Natural killer cell (primary cell): ENCODE data around the gene STXBP6. TPM values are rescaled to one million over a fixed set of nuclear protein-coding genes. Genes with fewer than 3 reads are reported as not detected.

Experiments used
- ATAC-seq, 3 donors: fragments of 150-1000 bp in 2 of 3; fragments of 200-7000 bp in 1 of 3; cut with Tn5 transposase; 1 replicate in 1 of 3; 2 replicates in 2 of 3; pipeline ENCODE4 v1.10.0; 2021; ENCODE audit warnings: mild to moderate bottlenecking in 2 of 3, moderate library complexity in 2 of 3
- DNase-seq, 2 donors: peaks; one replicate each; pipeline versions ENCODE4 v3.0.0 to v3.0.0-alpha.2; 2013 to 2021; ENCODE audit warnings: mixed read lengths in 1 of 2
- H3K27ac ChIP-seq: one replicate; pipeline ENCODE4 v1.5.1; 2013; ENCODE audit warnings: mild to moderate bottlenecking, low read length
- H3K27me3 ChIP-seq: one replicate; pipeline ENCODE4 v1.6.1; 2013; ENCODE audit warnings: low read length; ENCODE audit not compliant: control insufficient read depth, insufficient read depth
- H3K36me3 ChIP-seq: one replicate; pipeline ENCODE4 v1.6.1; 2013; ENCODE audit warnings: low read length; ENCODE audit not compliant: control insufficient read depth, insufficient read depth
- H3K4me1 ChIP-seq: one replicate; pipeline ENCODE4 v1.6.1; 2013; ENCODE audit warnings: low read length; ENCODE audit not compliant: control insufficient read depth, insufficient read depth
- H3K4me3 ChIP-seq: one replicate; pipeline ENCODE4 v1.5.1; 2013; ENCODE audit warnings: low read length
- H3K9me3 ChIP-seq: one replicate; pipeline ENCODE4 v1.6.1; 2013; ENCODE audit warnings: low read length; ENCODE audit not compliant: control insufficient read depth, insufficient read depth
- H3K27ac Mint-ChIP-seq, 2 donors: one replicate each; pipeline ENCODE4 v1.8.0; 2022; ENCODE audit warnings: mild to moderate bottlenecking in 2 of 2, mixed read lengths in 2 of 2, moderate library complexity in 1 of 2
- H3K27me3 Mint-ChIP-seq, 2 donors: one replicate each; pipeline ENCODE4 v1.8.0; 2022; ENCODE audit warnings: low read depth in 2 of 2, mixed read lengths in 2 of 2
- H3K36me3 Mint-ChIP-seq: one replicate; pipeline ENCODE4 v1.8.0; 2022; ENCODE audit warnings: mixed read lengths
- H3K4me1 Mint-ChIP-seq, 2 donors: one replicate each; pipeline ENCODE4 v1.8.0; 2022; ENCODE audit warnings: mixed read lengths in 2 of 2
- H3K4me3 Mint-ChIP-seq: one replicate; pipeline ENCODE4 v1.8.0; 2022; ENCODE audit warnings: mild to moderate bottlenecking, moderate library complexity, mixed read lengths
- H3K9me3 Mint-ChIP-seq, 2 donors: one replicate each; pipeline ENCODE4 v1.8.0; 2022; ENCODE audit warnings: mixed read lengths in 2 of 2
- WGBS: methylation state at CpG from one replicate; pipeline ENCODE4 v1.1.7; 2013; ENCODE audit warnings: missing lambda C conversion rate; ENCODE audit not compliant: insufficient coverage; 5-methylcytosine and 5-hydroxymethylcytosine counted together
- intact Hi-C: fragments of 100-400 bp; cut with micrococcal nuclease; formaldehyde crosslinking; loops from one replicate; pipeline ENCODE4 v1.14.2; 2022
- total RNA-seq, 4 donors: library from RNA; stranded (reverse); fragments of 120-200 nt in 1 of 4; gene quantifications; one replicate each; pipeline versions ENCODE4 v1.2.3 to v1.2.4, GENCODE V29; 2013 to 2022
- TF ChIP-seq, protein P1 (sequence below): fragments of 200-600 bp; IDR thresholded peaks from one replicate; pipeline ENCODE4 v1.8.0; 2022; ENCODE audit warnings: antibody characterized with exemption

STXBP6 gene
- total RNA-seq, 3 donors from 2014 or later (not counting 1 experiment from before 2014, with no cell fraction given): 0.20 TPM; not detected in 2

- Histone ChIP-seq H3K27ac (no peak overlapping the region), H3K27me3 (peaks cover 2% of the 10 kb centered on the region), H3K4me3 (no peak overlapping the region), H3K4me1 (no peaks in the 10 kb centered on the region), H3K9me3 (no peaks in the 10 kb centered on the region), H3K36me3 (no peaks in the 10 kb centered on the region)
- Mint-ChIP-seq H3K9me3 (no peaks in the 10 kb centered on the region), H3K4me3 (no peak overlapping the region), H3K27me3 (peaks cover 14 to 34% of the 10 kb centered on the region in 2 donors), H3K4me1 (no peaks in the 10 kb centered on the region), H3K27ac (no peak overlapping the region), H3K36me3 (no peaks in the 10 kb centered on the region)
- TF ChIP-seq, protein P1, sequence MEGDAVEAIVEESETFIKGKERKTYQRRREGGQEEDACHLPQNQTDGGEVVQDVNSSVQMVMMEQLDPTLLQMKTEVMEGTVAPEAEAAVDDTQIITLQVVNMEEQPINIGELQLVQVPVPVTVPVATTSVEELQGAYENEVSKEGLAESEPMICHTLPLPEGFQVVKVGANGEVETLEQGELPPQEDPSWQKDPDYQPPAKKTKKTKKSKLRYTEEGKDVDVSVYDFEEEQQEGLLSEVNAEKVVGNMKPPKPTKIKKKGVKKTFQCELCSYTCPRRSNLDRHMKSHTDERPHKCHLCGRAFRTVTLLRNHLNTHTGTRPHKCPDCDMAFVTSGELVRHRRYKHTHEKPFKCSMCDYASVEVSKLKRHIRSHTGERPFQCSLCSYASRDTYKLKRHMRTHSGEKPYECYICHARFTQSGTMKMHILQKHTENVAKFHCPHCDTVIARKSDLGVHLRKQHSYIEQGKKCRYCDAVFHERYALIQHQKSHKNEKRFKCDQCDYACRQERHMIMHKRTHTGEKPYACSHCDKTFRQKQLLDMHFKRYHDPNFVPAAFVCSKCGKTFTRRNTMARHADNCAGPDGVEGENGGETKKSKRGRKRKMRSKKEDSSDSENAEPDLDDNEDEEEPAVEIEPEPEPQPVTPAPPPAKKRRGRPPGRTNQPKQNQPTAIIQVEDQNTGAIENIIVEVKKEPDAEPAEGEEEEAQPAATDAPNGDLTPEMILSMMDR: no peak
- ATAC-seq (no peak), DNase-seq (no peak)
- WGBS: 80% methylated on average over 4 of the region's 4 CpGs
- intact Hi-C loops: no loop called here
Observed at GRCh38 chr14:24908592-24909236, 141.2 kb downstream of the STXBP6 start.

DNA sequence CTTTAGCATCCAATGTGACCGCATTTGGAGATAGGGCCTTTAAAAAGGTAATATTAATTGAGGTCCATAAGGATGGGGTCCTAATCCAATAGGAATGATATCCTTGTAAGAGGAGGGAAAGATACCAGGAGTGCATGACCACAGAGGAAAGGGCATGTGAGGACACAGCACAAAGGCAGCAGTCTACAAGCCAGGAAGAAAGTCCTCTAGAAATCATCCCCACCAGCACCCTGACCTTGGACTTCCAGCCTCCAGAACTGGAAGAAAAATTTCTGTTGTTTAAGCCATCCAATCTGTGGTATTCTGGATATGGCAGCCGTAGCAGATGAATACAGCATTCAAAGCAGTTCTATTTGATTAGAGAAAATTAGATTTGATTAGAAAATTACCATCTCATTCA is 145.4 kb downstream of the STXBP6 start:
- H3K9me3 Mint-ChIP-seq: no peaks in the 10 kb centered on the region
- intact Hi-C loops: no loop called here
- no peak overlapping the region for H3K27ac ChIP-seq
- H3K4me1 ChIP-seq: no peaks in the 10 kb centered on the region
- H3K4me1 Mint-ChIP-seq: no peaks in the 10 kb centered on the region
- DNase-seq (no peak), ATAC-seq (no peak)
- 88% methylated on average over 1 of the region's 2 CpGs for WGBS
- H3K9me3 ChIP-seq: no peaks in the 10 kb centered on the region
- H3K27me3 Mint-ChIP-seq: peaks cover 7 to 30% of the 10 kb centered on the region in 2 donors
- H3K4me3 ChIP-seq: no peak overlapping the region
- no peak overlapping the region for H3K27ac Mint-ChIP-seq
- no peaks in the 10 kb centered on the region for H3K36me3 ChIP-seq
- H3K4me3 Mint-ChIP-seq: no peak overlapping the region
- TF ChIP-seq, protein P1: no peak
- H3K27me3 ChIP-seq: peaks cover 2% of the 10 kb centered on the region
- H3K36me3 Mint-ChIP-seq: no peaks in the 10 kb centered on the region

GRCh38 chr14:24903337-24903736 is 146.6 kb downstream of the STXBP6 start:
- no peak for ATAC-seq
- Histone ChIP-seq H3K4me1 (no peaks in the 10 kb centered on the region), H3K27me3 (peaks cover 2% of the 10 kb centered on the region), H3K4me3 (no peak overlapping the region), H3K27ac (no peak overlapping the region), H3K36me3 (no peaks in the 10 kb centered on the region), H3K9me3 (no peaks in the 10 kb centered on the region)
- TF ChIP-seq, protein P1: no peak
- DNase-seq: no peak
- Mint-ChIP-seq H3K27ac (no peak overlapping the region), H3K9me3 (no peaks in the 10 kb centered on the region), H3K4me1 (no peaks in the 10 kb centered on the region), H3K27me3 (peaks cover 7 to 26% of the 10 kb centered on the region in 2 donors), H3K36me3 (no peaks in the 10 kb centered on the region), H3K4me3 (no peak overlapping the region)
- intact Hi-C loops: no loop called here
